Measurements from ENCODE around the gene DDX51. TPM values are rescaled to one million over a fixed set of nuclear protein-coding genes. Genes with fewer than 3 reads are reported as not detected.

DDX51 gene
- total RNA-seq, 1 donor from 2014 or later = 5.8 TPM

DNA sequence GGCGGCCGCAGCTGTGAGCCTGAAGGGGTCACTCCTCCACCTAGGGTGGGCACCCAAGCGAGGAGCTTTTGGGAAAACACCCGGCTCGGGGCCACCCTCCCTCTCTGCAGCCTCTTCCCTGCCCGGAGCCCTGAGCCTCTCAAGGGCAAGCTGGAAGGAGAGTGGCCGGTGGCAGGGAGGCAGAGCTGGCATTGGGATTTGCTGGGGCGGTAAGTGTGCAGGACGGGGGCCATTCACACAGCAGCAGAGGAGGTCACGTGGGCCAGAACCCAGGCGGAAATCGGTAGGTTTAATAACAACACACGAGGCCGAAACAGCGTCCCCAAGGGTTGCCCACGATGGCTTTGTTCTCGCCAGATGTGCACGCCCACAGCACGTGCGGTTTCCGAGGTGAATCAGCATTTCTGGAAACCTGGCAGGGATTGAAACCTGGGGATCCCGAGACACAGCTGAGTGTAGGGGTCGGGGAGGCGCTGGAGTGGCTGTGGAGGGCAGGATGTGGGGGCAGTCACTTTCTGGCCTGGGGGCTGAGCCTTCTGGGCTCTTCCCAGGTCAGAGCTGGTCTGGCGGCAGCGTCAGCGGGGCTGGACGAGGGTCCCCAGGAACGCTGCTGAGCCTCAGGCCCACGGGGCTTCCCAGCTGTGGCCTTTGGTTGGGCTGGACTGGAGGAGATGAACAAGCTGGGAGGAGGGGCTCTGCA, 23.6 kb upstream of the DDX51 start:
- no peak for DNase-seq (ENCODE audit: low read depth in 2 of 2)

DNA sequence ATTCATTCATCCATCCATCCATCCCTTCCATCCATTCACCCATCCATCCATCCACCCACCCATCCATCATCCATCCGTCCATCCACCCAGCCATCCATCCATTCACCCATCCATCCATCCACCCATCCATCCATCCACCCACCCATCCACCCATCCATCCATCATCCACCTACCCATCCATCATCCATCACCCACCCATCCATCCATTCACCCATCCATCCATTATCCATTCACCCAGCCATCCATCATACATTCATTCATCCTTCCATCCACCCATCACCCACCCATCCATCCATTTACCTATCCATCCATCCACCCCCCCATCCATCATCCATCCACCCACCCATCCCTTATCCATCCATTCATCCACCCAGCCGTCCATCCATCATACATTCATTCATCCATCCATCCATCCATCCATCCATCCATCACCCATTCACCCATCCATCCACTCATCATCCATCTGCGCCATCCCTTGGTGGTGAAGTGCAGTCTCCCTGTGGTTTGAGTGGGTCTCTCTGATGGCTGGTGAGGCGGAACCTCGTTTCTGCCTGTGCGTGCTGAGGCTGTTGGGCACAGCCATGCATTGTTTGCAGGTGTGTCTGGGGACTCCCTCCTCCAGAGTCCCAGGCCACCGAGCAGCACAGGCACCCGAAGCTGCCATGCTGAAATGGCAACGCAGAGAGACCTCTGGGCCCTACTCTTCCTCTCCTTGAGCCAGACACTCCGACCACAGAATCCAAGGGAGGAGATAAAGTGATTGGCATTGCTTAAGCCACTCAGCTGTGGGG, 22.9 kb upstream of the DDX51 start:
- DNase-seq (ENCODE audit: low read depth in 2 of 2) = no peak

DNA sequence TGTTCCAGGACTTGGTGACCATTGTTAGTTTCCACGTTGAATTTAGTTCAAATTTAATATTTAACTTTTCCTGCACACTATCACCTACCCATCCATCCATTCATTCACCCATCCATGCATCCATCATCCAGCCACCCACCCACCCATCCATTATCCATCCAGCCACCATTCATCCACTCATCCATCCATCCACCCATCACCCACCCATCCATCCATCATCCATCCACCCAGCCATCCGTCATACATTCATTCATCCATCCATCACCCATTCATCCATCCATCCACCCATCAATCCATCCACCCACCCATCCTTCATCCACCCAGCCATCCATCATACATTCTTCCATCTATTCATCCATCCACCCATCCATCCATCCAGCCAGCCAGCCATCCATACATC, 22.0 kb upstream of the DDX51 start:
- DNase-seq (ENCODE audit: low read depth in 2 of 2) = no peak

DNA sequence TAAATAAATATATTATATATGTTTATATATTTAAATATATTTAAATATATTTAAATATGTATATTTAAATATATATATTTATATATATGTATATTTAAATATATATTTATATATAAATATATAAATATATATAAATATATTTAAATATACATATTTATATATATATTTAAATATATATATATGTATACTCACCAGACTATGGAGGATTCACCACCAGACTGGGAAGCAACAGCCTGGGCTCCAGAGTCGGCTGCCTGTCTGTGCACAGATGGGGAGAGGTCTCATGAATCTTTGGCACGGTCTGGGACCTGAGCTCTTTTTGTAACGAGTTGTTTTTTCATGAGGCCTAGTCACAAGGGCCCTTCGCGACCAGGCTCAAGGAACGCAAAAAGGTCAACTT, 21.5 kb upstream of the DDX51 start:
- no peak for DNase-seq (ENCODE audit: low read depth in 2 of 2)

DNA sequence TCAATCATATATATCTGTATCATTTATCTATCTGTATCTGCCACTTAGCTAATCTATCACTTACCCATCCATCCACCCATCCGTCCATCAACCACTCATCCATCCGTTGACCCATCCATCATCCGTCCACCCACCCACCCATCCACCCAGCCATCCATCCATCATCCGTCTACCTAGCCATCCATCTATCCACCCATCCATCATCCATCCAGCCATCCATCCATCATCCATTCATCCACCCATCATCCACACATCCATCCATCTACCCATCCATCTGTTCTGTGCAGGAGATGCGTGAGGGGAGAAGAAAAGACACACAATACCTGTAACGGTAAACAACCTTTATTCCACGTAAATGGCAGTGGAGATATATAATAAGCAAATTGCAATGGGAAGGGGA, 20.3 kb upstream of the DDX51 start:
- no peak for DNase-seq (ENCODE audit: low read depth in 2 of 2)

DNA sequence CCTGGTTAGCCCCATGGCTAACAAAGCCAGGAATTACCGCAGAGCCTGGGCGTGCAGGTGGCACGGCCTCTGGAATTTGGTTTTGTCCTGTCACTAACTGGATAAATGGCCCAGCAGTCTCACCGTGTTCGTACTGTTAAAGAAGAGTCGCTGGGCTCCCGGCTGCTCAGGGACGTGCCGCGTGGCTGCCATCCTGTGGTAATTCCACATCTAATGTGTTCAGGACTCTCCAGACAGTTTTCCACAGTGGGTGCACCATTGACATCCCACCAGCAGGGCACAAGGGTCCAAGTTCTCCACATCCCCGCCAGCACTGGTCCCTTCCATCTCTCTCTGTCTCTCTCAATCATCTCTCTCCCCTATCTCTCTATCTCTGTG, 19.8 kb upstream of the DDX51 start:
- DNase-seq (ENCODE audit: low read depth in 2 of 2) = peak in 1 of 2 donors; percentile 24

DNA sequence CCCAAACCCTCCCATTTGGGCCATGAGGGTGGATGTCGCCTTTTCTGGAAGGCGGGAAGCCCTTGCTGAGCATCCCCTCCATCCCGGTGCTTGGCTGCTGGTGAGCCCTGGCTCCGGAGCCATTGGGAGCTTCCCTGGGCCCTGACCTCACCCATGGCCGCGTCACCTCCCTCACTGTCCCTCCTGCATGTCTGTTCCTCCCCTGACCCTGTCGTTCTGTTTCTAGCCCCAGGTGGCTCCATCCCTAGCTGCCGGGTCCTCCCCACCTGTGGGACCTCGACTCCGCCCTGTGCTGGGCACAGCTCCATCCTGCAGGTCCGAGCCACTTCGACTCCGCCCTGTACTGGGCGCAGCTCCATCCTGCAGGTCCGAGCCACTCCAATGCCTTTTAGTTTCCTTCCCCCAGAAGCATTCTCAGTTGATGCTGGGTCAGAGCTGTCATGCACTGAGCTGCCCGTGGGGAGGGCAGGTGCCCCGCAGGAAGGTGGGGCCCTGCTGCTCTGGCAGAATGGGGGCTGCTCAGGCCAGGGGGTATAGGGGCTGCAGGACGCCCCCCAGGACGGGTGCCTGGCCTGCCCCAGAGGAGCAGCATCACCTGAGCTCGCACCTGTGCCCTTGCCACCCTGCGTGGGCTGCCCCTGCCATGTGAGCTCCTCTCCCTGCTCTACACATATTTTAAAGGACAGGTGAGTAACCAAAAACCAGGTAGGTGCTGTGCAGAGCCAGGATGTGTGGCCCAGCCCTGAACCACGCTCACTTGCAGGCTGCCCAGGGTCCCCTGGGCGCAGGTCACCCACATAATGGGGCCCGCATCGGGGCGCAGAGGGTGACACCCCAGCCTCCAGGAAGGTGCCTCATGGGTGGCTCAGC, 19.2 kb upstream of the DDX51 start:
- DNase-seq (ENCODE audit: low read depth in 2 of 2) = no peak

DNA sequence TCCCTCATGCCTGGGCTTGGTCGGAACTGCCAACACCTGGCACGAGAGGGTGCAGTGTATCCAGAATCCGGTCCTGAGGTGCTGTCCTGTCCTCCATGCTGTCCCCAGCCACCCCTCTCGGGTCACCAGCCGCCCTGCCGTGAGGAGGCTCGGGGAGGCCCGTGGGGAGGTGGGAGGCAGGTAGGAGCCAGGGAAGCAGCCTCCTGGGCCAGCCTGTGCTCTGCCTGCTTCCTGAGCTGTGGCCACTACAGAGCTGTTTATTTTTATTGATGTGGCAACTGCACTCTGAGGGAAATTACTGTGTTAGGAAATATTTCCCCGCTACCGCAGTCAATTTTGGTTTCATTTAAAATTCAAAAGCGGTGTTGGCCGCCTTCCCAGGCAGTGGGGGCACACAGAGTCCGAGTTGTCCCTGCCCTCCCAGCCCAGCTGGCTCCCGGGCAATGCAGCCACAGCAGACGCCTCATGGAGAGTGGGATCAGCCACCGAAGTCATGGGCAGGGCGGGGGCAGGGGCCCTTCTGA, 18.5 kb upstream of the DDX51 start:
- DNase-seq (ENCODE audit: low read depth in 2 of 2) = peak; percentile 75 to 91

DNA sequence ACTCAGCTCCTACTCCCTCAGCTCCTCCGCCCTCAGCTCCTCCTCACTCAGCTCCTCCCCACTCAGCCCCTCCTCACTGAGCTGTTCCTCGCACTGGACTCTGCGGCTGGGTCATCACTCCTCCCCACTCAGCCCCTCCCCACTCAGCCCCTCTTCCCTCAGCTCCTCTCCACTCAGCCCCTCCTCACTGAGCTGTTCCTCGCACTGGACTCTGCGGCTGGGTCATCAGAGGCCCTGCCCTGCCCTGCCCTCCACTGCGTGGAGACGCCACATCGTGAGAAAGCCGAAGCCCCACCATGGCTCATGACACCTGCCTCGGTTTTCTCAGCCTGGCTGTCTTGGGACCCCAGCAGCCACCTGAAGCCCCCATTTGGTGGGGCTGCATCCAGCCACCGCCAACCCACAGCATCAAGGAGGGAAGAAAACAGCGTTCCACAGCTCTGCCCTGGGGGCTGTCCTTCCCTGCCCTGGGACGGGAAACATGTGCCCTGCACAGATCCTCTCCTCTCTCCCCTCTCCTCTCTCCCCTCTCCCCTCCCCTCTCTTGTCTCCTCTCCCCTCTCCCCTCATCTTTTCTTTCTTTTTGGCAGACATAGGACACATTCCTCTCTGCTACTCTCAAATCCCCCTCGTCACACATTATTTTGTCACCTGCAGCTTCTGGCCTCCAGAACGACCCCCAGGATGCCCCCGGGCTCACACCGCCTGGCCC, 17.8 kb upstream of the DDX51 start:
- DNase-seq (ENCODE audit: low read depth in 2 of 2) = no peak

DNA sequence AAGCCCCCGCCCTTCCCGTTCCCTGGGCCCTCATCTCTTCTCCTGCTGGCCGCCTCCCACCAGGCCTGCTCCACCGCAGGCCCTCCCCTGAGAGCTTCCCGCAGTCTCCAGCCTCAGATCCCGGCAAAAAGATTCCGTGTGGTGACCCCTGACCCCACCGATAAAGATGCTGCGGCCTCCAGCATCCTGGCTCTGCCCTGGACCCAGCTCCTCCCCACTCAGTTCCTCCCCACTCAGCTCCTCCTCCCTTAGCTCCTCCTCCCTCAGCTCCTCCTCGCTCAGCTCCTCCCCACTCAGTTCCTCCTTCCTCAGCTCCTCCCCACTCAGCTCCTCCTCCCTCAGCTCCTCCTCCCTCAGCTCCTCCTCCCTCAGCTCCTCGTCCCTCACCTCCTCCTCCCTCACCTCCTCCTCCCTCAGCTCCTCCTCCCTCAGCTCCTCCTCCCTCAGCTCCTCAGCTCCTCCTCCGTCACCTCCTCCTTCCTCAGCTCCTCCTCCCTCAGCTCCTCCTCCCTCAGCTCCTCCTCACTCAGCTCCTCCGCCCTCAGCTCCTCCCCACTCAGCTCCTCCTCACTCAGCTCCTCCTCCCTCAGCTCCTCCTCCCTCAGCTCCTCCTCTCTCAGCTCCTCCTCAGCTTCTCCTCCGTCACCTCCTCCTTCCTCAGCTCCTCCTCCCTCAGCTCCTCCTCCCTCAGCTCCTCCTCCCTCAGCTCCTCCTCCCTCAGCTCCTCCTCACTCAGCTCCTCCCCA, 17.1 kb upstream of the DDX51 start:
- peak in 1 of 2 donors; percentile 66 for DNase-seq (ENCODE audit: low read depth in 2 of 2)

DNA sequence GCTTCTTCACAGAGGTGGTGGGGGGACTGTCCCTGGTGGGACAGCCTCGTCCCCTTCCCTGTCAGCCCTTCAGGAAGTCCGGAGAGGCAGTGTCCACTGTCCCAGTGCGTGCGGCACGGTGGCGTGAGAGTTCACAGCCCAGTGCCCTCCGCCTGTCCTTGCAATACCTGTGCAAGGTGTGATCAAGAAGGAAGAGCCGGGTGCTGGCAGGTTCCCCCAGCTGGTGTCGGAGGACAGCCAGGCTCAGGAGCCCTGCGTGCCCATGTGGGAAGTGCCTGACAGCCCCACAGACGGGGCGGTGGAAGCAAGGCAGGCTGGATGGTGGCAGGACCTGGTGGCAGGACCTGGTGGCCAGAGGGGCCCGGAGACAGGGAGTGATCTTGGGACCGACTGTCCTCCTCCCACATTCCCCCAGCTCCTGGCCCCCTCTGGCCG, 16.5 kb upstream of the DDX51 start:
- DNase-seq (ENCODE audit: low read depth in 2 of 2) = peak in 1 of 2 donors; percentile 11

DNA sequence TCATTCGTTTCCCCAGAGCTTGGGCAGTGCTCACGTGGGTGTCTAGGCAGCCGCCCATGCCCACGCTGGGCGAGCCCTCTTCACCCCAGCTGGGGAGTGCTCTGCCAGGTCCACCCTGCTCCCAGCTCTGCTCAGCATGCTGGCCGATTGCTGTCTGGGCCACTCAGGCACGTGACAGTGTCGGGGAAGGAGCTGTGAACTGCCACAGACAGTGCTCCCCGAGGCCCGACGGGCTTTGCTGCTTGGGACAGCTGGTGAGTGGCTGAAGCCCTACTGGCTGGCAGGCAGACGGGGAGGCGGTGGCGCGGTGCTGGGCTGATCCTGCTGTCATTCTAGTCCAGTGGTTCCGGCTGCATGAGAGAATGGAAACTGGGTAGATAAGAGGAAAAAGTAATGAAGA, 15.9 kb upstream of the DDX51 start:
- peak in 1 of 2 donors; percentile 91 for DNase-seq (ENCODE audit: low read depth in 2 of 2)

DNA sequence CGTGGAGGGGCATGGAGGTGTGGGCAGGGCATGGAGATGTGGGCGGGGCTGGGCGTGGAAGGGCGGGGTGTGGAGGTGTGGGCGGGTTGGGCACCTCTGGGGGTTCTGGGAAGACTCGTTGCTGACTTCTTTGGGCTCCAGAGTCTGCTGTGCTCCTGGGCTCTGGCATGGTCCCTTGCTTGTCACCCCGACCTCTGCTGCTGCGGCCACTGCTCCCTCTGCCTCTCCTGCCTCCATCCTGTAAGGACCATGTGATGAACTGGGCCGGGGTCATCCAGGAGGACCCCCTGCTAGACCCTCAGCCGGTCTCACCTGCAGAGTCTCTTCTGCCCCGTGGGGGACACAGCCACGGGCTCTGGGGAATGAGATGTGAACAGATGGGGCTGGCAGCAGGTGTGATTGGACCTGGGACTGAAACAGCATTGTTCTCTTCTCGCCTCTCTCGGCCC, 15.5 kb upstream of the DDX51 start:
- no peak for DNase-seq (ENCODE audit: low read depth in 2 of 2)

DNA sequence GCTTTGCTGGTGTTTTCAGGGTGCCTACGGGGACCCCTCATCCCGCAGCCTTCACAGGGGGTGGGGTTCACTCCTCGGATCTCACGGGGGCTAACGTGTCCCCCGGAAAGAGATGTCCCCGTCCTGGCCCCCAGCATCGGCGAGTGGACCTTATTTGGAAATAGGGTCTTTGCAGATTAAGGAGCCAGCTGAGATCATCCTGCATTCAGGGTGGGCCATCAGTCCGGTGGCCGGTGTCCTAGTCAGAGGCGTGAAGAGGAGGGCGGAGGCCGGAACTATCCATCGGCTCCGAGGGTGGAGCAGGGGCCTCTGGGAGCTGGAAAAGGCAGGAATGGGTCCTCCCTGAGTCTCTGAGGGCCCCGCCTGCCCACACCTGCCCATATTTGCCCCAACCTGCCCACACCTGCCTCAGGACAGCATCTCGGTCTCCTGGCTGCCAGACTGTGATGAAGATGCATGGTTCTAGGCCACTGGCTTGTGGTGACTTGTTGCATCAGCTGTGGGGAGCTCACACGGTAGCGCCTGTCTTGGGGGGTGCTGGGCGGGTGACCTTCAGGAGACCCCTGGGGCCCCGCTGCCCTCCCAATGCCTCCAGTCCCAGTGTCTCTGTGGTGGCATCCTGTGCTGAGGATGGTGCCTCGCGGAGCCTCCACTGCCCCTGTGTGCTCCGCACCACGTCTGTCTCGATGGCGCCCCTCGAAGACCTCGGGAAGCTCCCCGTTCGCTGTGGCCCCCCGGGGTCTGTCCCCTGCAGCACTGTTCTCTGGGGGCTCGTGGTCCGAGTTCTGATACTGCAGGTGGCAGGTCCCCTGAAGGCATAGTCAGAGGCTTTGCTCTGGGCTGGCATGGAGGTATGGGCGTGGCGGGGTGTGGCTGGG, 14.8 kb upstream of the DDX51 start:
- no peak for DNase-seq (ENCODE audit: low read depth in 2 of 2)

DNA sequence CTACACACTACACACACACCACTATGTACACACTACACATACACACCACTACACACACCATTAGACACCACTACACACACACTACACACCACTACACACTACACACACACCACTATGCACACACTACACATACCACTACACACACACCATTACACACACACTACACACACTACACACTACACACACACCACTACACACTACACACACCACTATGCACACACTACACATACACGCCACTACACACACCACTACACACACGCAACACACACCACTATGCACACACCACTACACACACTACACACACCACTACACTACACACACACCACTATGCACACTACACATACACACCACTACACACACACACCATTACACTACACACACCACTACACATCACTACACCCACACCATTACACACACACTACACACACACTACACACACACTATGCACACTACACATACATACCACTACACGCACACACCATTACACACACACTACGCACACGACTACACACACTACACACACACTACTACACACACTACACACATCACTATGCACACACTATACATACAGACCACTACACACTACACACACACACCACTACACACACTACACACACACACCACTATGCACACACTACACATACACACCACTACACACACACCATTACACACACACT, 13.8 kb upstream of the DDX51 start:
- no peak for DNase-seq (ENCODE audit: low read depth in 2 of 2)

DNA sequence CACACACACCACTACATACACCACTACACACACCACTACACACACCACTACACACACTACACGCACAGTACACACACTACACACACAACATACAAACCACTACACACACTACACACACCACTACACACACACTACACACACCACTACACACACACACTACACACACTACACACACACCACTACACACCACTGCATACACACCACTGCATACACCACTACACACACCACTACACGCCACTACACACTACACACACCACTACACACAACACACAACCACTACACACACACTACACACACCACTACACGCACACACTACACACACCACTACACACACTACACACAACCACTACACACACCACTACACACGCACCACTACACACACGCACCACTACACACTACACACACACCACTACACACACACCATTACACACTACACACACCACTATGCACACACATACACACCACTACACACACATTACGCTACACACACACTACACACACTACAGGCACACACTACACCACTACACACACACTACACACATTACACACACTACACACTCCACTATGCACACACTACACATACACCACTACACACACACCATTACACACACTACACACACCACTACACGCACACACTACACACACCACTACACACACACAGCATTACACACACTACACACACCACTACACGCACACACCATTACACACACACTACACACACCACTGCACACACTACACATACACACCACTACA, 12.6 kb upstream of the DDX51 start:
- no peak for DNase-seq (ENCODE audit: low read depth in 2 of 2)

DNA sequence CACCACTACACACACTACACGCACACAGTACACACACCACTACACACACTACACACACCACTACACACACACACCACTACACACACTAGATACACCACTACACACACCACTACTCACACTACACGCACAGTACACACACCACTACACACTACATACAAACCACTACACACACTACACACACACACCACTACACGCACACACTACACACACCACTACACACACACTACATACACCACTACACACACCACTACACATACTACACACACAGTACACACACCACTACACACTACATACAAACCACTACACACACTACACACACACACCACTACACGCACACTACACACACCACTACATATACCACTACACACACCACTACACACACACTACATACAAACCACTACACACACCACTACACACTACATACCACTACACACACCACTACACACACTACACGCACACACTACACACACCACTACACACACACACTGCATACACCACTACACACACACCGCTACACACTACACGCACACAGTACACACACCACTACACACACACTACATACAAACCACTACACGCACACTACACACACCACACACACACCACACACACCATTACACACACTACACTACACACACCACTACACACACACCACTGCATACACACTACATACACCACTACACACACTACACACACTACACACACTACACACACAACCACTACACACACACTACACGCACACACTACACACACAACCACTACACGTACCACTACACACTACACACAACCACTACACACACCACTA, 11.9 kb upstream of the DDX51 start:
- DNase-seq (ENCODE audit: low read depth in 2 of 2) = no peak
